ENCODE data around the gene CLEC2L.

GRCh38 chr7:139479620-139480019 lies 43.9 kb upstream of the CLEC2L start:
- TF ChIP-seq JUND (IDR thresholded peaks at IDR 0.05) (no peak), CTCF (IDR thresholded peaks at IDR 0.05; ENCODE audit: low read depth, low read length, missing input control) (no peak), EGR1 (IDR thresholded peaks at IDR 0.05; ENCODE audit: low read depth in 2 of 2) (no peak), YY1 (IDR thresholded peaks at IDR 0.05) (no peak), GABPA (IDR thresholded peaks at IDR 0.05 in 1 of 2, conservative IDR thresholded peaks at IDR 0.05 in 1 of 2) (no peak), TAF1 (conservative IDR thresholded peaks at IDR 0.05) (no peak), RAD21 (IDR thresholded peaks at IDR 0.05) (no peak), REST (IDR thresholded peaks at IDR 0.05) (no peak), SP1 (IDR thresholded peaks at IDR 0.05) (no peak), FOXA1 (IDR thresholded peaks at IDR 0.05) (no peak), RXRA (IDR thresholded peaks at IDR 0.05) (no peak)
- TF ChIP-seq, protein P1, sequence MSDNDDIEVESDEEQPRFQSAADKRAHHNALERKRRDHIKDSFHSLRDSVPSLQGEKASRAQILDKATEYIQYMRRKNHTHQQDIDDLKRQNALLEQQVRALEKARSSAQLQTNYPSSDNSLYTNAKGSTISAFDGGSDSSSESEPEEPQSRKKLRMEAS (IDR thresholded peaks at IDR 0.05), result no peak

Data from liver (tissue), 3 donors.